WTC11 (cell line): ENCODE data around the gene AKT2. TPM values are rescaled to one million over a fixed set of nuclear protein-coding genes. Genes with fewer than 3 reads are reported as not detected.

Experiments used
- ATAC-seq: fragments of 200-7000 bp; cut with Tn5 transposase; 2 replicates; pipeline ENCODE4 v1.10.0; 2021; ENCODE audit warnings: mild to moderate bottlenecking, moderate library complexity
- CTCF ChIA-PET: fragments of 300-600 bp; sonication (Branson Sonifier 250); formaldehyde crosslinking; loops from one replicate; lab custom pipeline; 2021; ENCODE audit warnings: antibody characterized with exemption; lab: Charles Lee
- POLR2A ChIA-PET: fragments of 350-600 bp; sonication (Branson Sonifier 250); formaldehyde crosslinking; loops from one replicate; lab custom pipeline; 2021; ENCODE audit warnings: antibody characterized with exemption; lab: Charles Lee
- DNase-seq: peaks from one replicate; pipeline ENCODE4 v3.0.0; 2021; ENCODE audit warnings: low spot score
- H3K27ac Mint-ChIP-seq: 2 replicates; pipeline ENCODE4 v1.8.0; 2021; ENCODE audit warnings: mixed read lengths
- H3K27me3 Mint-ChIP-seq: 2 replicates; pipeline ENCODE4 v1.8.0; 2021; ENCODE audit warnings: low read depth, mild to moderate bottlenecking, moderate library complexity, mixed read lengths
- H3K36me3 Mint-ChIP-seq: 2 replicates; pipeline ENCODE4 v1.8.0; 2021; ENCODE audit warnings: mixed read lengths
- H3K4me1 Mint-ChIP-seq: 2 replicates; pipeline ENCODE4 v1.8.0; 2022; ENCODE audit warnings: mixed read lengths
- H3K4me3 Mint-ChIP-seq: 2 replicates; pipeline ENCODE4 v1.8.0; 2021; ENCODE audit warnings: mild to moderate bottlenecking, moderate library complexity, mixed read lengths
- H3K9me3 Mint-ChIP-seq: 2 replicates; pipeline ENCODE4 v1.8.0; 2021; ENCODE audit warnings: mixed read lengths
- ATF3 ChIP-seq: sonication (generic); formaldehyde crosslinking; conservative IDR thresholded peaks from 2 replicates; pipeline ENCODE4 v1.8.1; 2022; ENCODE audit warnings: mild to moderate bottlenecking, missing genetic modification reagents
- CTCF ChIP-seq: fragments of 200-600 bp; IDR thresholded peaks from 2 replicates; pipeline ENCODE4 v1.8.0; 2022; ENCODE audit warnings: antibody characterized with exemption
- FOXK1 ChIP-seq: sonication (generic); formaldehyde crosslinking; IDR thresholded peaks from 2 replicates; pipeline ENCODE4 v1.8.0; 2022; ENCODE audit warnings: mild to moderate bottlenecking, moderate library complexity, missing genetic modification reagents
- FOXP1 ChIP-seq: sonication (generic); formaldehyde crosslinking; IDR thresholded peaks from 2 replicates; pipeline ENCODE4 v1.8.0; 2022; ENCODE audit warnings: missing genetic modification reagents, mild to moderate bottlenecking, moderate library complexity, borderline replicate concordance
- GRHL2 ChIP-seq: fragments of 250-450 bp; sonication (Bioruptor Pico); IDR thresholded peaks from 2 replicates; pipeline ENCODE4 v1.8.0; 2022; ENCODE audit warnings: mild to moderate bottlenecking, moderate library complexity; ENCODE audit not compliant: insufficient replicate concordance, severe bottlenecking
- HMGXB4 ChIP-seq: sonication (generic); formaldehyde crosslinking; IDR thresholded peaks from 2 replicates; pipeline ENCODE4 v1.8.1; 2023; ENCODE audit warnings: mild to moderate bottlenecking, moderate library complexity, missing genetic modification reagents
- KAT7 ChIP-seq: sonication (generic); formaldehyde crosslinking; IDR thresholded peaks from 2 replicates; pipeline ENCODE4 v1.8.1; 2023; ENCODE audit warnings: missing genetic modification reagents, mild to moderate bottlenecking, borderline replicate concordance
- NFATC4 ChIP-seq: fragments of 250-450 bp; sonication (Bioruptor Pico); IDR thresholded peaks from 2 replicates; pipeline ENCODE4 v1.9.0; 2021; ENCODE audit warnings: mild to moderate bottlenecking
- NFE2L1 ChIP-seq: sonication (generic); formaldehyde crosslinking; IDR thresholded peaks from 2 replicates; pipeline ENCODE4 v1.8.1; 2023; ENCODE audit warnings: missing genetic modification reagents
- NFYB ChIP-seq: sonication (generic); formaldehyde crosslinking; conservative IDR thresholded peaks from 2 replicates; pipeline ENCODE4 v1.8.0; 2022; ENCODE audit warnings: low read depth, missing genetic modification reagents
- NR1H2 ChIP-seq: sonication (generic); formaldehyde crosslinking; IDR thresholded peaks from 2 replicates; pipeline ENCODE4 v1.9.0; 2021; ENCODE audit warnings: mild to moderate bottlenecking, moderate library complexity, missing genetic modification reagents
- SMAD4 ChIP-seq: sonication (generic); formaldehyde crosslinking; IDR thresholded peaks from 2 replicates; pipeline ENCODE4 v1.8.0; 2022; ENCODE audit warnings: mild to moderate bottlenecking, missing genetic modification reagents
- TCF7 ChIP-seq: sonication (generic); formaldehyde crosslinking; IDR thresholded peaks from 2 replicates; pipeline ENCODE4 v1.8.0; 2022; ENCODE audit warnings: mild to moderate bottlenecking, low read depth, missing genetic modification reagents, moderate library complexity
- TP53 ChIP-seq: sonication (generic); formaldehyde crosslinking; IDR thresholded peaks from 2 replicates; pipeline ENCODE4 v1.8.1; 2023; ENCODE audit warnings: mild to moderate bottlenecking, missing genetic modification reagents
- ZNF317 ChIP-seq: sonication (generic); formaldehyde crosslinking; IDR thresholded peaks from 2 replicates; pipeline ENCODE4 v1.8.1; 2023; ENCODE audit warnings: low read depth, mild to moderate bottlenecking, moderate library complexity, missing genetic modification reagents, borderline replicate concordance
- ZNF423 ChIP-seq: fragments of 250-450 bp; sonication (Bioruptor Pico); IDR thresholded peaks from 2 replicates; pipeline ENCODE4 v2.1.2; 2022; ENCODE audit warnings: mild to moderate bottlenecking, moderate library complexity
- total RNA-seq: library from RNA; stranded (reverse); gene quantifications from 3 replicates; pipeline ENCODE4 v1.2.3, GENCODE V29; 2021
- TF ChIP-seq, protein P1 (sequence below): fragments of 250-450 bp; sonication (Bioruptor Pico); IDR thresholded peaks from 2 replicates; pipeline ENCODE4 v1.9.0; 2021; ENCODE audit warnings: mild to moderate bottlenecking
- TF ChIP-seq, protein P2 (sequence below): sonication (generic); formaldehyde crosslinking; IDR thresholded peaks from 2 replicates; pipeline ENCODE4 v1.8.1; 2022; ENCODE audit warnings: mild to moderate bottlenecking, missing genetic modification reagents, moderate library complexity, borderline replicate concordance
- TF ChIP-seq, protein P3 (sequence below): sonication (generic); formaldehyde crosslinking; IDR thresholded peaks from 2 replicates; pipeline ENCODE4 v1.8.1; 2023; ENCODE audit warnings: mild to moderate bottlenecking, missing genetic modification reagents, borderline replicate concordance

Gene AKT2
- total RNA-seq, 1 experiment from 2014 or later: 156 TPM

DNA sequence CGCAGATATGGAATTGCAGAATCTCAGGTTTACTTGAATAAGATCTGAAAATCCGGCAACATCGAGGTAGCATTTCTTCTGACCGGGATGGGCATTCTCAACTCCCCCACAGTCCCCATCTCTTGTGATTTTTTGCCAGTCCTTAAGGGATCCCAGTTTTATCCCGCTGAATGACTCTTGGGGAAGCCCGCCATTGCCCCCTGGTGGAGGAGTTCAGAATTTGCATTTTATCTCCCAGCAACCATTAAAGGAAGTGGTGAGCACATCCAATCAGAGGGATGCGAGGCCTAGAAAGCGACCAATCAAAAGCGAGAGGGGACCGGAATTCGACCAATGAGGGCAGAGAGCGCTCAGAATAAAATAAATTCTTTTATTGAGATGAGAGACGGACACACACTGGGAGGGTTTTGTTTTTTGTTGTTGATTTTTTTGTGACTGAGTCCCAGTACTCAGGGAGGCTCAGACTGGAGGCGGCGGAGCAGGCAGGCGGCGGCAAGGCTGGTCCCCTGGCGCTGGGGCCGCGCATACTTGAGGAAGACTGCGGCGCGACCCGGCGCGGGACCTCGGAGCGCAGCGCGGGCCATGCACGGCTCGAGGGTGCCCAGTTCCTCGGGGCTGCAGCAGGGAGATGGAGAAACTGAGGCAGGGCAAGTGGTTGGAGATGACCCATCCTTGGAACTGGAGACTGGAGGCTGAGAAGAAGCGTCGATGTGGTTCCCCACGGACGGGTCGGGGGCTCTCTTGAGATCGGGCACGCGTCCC lies 63.1 kb downstream of the AKT2 start:
- peak overlapping the region; percentile 23; the same call in 1 of the 2 replicates for H3K27ac Mint-ChIP-seq
- ChIA-PET POLR2A (no interaction called here), CTCF (interaction anchor here (1.4 to 1.7 kb wide), 4 partner anchors 10 to 63 kb away, joined by 3 to 6 read pairs (median 4); partner anchors contain the start of genes AKT2 and MAP3K10)
- peaks cover 62% of the 10 kb centered on the region for H3K27me3 Mint-ChIP-seq
- DNase-seq: peak; percentile 87
- TF ChIP-seq CTCF (peak; percentile 94), NFYB (CRISPR knock-in tag) (peak; percentile 97), GRHL2 (CRISPR knock-in tag) (no peak), FOXK1 (no peak), ATF3 (CRISPR knock-in tag) (no peak)
- peaks cover 12% of the 10 kb centered on the region for H3K4me1 Mint-ChIP-seq
- ATAC-seq: peak; percentile 14
- peaks cover 3% of the 10 kb centered on the region; the same call in 1 of the 2 replicates for H3K36me3 Mint-ChIP-seq
- H3K9me3 Mint-ChIP-seq: peaks cover 5% of the 10 kb centered on the region
- no peak overlapping the region; the same call in 1 of the 2 replicates for H3K4me3 Mint-ChIP-seq

DNA sequence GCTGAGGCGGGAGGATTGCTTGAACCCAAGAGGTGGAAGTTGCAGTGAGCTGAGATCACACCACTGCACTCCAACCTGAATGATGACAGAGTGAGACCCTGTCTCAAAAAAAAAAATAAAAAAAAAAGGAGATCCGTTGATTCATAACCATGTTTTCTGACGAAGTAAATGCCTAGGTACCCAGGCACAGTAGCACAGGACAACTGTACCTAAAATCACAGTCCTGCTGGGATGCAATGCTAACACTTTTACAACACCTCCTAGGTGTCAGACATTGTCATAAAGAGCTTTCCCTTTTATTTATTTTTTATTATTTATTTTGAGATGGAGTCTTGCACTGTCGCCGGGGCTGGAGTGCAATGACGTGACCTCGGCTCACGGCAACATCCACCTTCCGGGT lies 64.5 kb downstream of the AKT2 start:
- peaks cover 5% of the 10 kb centered on the region for H3K9me3 Mint-ChIP-seq
- no peak overlapping the region for H3K27ac Mint-ChIP-seq
- no peak for ATAC-seq
- H3K4me3 Mint-ChIP-seq: no peak overlapping the region
- peaks cover 63% of the 10 kb centered on the region for H3K27me3 Mint-ChIP-seq
- POLR2A ChIA-PET: no interaction called here
- peaks cover 13% of the 10 kb centered on the region for H3K4me1 Mint-ChIP-seq
- H3K36me3 Mint-ChIP-seq: peaks cover 3% of the 10 kb centered on the region; the same call in 1 of the 2 replicates
- CTCF ChIA-PET: interaction anchor here (0.8 to 4.6 kb wide), 2 partner anchors 30 to 54 kb away, joined by 3 to 47 read pairs; no protein-coding TSS in a partner anchor
- DNase-seq: no peak
- TF ChIP-seq ZNF423 (CRISPR knock-in tag) (no peak), KAT7 (CRISPR knock-in tag) (no peak), ZNF317 (no peak), NR1H2 (CRISPR knock-in tag) (no peak), SMAD4 (CRISPR knock-in tag) (no peak), HMGXB4 (no peak), TCF7 (CRISPR knock-in tag) (no peak), NFATC4 (CRISPR knock-in tag) (no peak), NFE2L1 (CRISPR knock-in tag) (no peak), TP53 (no peak), CTCF (no peak), FOXP1 (CRISPR knock-in tag) (no peak)
- TF ChIP-seq, protein P1, sequence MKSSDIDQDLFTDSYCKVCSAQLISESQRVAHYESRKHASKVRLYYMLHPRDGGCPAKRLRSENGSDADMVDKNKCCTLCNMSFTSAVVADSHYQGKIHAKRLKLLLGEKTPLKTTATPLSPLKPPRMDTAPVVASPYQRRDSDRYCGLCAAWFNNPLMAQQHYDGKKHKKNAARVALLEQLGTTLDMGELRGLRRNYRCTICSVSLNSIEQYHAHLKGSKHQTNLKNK (CRISPR knock-in tag): no peak
- TF ChIP-seq, protein P2, sequence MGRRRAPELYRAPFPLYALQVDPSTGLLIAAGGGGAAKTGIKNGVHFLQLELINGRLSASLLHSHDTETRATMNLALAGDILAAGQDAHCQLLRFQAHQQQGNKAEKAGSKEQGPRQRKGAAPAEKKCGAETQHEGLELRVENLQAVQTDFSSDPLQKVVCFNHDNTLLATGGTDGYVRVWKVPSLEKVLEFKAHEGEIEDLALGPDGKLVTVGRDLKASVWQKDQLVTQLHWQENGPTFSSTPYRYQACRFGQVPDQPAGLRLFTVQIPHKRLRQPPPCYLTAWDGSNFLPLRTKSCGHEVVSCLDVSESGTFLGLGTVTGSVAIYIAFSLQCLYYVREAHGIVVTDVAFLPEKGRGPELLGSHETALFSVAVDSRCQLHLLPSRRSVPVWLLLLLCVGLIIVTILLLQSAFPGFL (CRISPR knock-in tag): no peak
- TF ChIP-seq, protein P3, sequence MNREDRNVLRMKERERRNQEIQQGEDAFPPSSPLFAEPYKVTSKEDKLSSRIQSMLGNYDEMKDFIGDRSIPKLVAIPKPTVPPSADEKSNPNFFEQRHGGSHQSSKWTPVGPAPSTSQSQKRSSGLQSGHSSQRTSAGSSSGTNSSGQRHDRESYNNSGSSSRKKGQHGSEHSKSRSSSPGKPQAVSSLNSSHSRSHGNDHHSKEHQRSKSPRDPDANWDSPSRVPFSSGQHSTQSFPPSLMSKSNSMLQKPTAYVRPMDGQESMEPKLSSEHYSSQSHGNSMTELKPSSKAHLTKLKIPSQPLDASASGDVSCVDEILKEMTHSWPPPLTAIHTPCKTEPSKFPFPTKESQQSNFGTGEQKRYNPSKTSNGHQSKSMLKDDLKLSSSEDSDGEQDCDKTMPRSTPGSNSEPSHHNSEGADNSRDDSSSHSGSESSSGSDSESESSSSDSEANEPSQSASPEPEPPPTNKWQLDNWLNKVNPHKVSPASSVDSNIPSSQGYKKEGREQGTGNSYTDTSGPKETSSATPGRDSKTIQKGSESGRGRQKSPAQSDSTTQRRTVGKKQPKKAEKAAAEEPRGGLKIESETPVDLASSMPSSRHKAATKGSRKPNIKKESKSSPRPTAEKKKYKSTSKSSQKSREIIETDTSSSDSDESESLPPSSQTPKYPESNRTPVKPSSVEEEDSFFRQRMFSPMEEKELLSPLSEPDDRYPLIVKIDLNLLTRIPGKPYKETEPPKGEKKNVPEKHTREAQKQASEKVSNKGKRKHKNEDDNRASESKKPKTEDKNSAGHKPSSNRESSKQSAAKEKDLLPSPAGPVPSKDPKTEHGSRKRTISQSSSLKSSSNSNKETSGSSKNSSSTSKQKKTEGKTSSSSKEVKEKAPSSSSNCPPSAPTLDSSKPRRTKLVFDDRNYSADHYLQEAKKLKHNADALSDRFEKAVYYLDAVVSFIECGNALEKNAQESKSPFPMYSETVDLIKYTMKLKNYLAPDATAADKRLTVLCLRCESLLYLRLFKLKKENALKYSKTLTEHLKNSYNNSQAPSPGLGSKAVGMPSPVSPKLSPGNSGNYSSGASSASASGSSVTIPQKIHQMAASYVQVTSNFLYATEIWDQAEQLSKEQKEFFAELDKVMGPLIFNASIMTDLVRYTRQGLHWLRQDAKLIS (CRISPR knock-in tag): no peak
